GM19099 (cell line): ENCODE data around the gene ALOXE3.

Experiments
- POLR2A ChIP-seq: IDR thresholded peaks from 3 replicates; pipeline ENCODE4 v1.6.1; 2011; ENCODE audit warnings: low read depth; ENCODE audit not compliant: insufficient read length; ENCODE audit errors: extremely low read depth

ALOXE3 gene

DNA sequence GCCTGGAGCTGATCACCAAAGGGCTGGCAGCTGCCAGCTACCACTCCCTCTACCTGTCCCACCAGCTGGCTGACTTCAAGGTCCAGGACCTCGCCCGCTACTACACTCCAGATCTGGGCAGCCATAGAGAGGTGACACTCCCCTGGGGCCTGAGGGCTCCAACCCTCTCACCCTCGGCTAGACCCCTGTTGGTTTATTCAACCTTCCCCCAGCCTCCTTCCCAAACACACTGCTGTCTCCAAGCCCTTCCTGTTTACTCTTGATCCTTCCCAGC, 48.8 kb downstream of the ALOXE3 start:
- TF ChIP-seq POLR2A: no peak

- TF ChIP-seq POLR2A: no peak
Measured at GRCh38 chr17:8068736-8069586, 49.4 kb downstream of the ALOXE3 start.

DNA sequence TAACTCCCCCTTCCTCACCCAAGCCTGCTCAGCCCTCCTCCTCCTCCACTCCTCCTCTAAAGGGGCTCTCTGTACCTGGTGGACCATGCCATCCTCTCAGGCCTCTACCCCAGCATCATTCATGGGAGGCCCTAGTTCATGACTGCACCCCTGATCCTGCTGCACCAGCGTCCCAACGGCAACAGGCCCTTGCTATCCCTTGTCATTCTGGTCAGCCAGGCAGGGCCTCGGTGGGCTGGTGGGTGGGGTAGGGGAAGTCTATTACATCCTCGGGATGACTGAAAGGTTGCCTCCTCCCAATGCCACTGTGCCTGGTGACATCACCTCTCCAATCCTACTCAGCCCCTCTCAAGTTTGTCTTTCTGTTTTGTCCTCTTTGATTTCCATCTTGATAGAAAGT, 50.5 kb downstream of the ALOXE3 start:
- no peak for TF ChIP-seq POLR2A

- TF ChIP-seq POLR2A: no peak
Measured at GRCh38 chr17:8066841-8067775, 51.2 kb downstream of the ALOXE3 start.

- TF ChIP-seq POLR2A: no peak
Measured at GRCh38 chr17:8064561-8065019, 53.7 kb downstream of the ALOXE3 start.

DNA sequence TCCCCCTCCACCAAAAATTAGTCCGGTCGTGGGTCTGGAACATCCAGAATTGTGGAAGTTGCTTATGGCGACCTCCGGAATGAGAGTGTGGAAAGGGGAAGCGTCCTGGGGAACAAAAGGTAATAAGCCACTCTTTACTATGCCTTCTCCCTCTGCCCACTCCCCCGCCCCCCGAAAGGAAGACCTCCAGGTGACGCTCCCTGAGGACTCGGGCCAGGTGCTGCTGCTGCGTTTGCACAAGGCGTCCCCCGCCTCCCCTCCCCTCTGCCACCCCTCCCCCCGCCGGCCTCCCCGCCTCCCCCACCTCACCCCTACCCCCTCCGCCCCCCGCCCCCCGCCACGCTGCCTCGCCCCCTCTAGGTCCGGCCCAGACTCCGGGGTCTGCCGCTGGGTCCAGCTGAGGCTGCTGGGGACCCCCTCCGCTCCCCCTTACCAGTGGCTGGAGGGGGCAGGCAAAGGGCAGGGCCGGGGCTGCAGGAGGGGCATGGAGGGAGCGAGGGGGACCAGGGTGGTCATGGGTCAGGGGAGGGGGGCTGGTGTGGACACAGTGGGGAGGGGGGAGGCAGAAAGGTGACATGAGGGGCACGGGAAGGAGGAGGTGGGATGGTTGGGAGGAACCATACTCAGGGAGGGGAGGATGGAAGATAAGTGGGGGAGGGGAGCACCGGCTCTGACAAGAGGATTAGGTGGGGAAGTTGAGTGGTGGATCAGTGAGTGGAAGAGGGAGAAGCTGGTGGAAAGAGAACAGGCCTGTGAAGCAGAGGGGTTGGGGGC, 54.4 kb downstream of the ALOXE3 start:
- TF ChIP-seq POLR2A: no peak

- no peak for TF ChIP-seq POLR2A
Measured at GRCh38 chr17:8062807-8063483, 55.4 kb downstream of the ALOXE3 start.

DNA sequence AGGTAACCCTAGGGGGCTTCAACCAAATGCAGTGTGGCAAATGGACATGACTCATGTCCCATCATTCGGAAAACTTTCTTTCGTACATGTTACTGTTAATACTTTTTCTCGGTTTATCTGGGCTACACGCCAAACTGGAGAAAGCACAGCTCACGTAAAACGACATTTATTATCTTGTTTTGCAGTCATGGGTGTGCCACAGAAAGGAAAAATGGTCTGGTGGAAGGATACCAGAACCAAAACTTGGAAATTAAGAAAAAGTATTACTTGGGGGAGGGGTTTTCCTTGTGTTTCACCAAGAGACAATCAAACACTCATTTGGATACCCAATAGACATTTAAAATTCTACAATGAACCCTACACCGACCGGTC, 55.9 kb downstream of the ALOXE3 start:
- TF ChIP-seq POLR2A: no peak

GRCh38 chr17:8060274-8060673, 58.0 kb downstream of the ALOXE3 start:
- no peak for TF ChIP-seq POLR2A

- no peak for TF ChIP-seq POLR2A
Measured at GRCh38 chr17:8059131-8059530, 59.2 kb downstream of the ALOXE3 start.

DNA sequence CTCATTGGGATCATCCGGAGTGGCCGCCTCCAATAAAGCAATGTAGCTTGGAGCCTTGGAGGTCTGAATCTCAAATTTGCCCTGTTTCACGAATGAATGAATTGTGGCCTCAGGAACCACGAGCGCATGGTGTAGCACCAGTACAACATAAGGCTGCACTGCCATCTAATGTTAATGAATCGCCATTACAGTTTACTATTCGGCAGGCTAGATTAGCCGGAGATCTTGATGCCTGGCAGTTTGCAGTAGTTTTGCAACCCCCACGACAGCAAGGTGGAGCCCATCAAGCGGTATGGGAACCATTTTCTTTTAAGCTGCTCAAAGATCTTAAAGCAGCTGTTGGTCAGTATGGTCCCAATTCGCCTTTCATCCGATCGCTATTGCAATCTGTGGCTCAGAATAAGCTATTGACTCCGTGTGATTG, 60.6 kb downstream of the ALOXE3 start:
- no peak for TF ChIP-seq POLR2A

DNA sequence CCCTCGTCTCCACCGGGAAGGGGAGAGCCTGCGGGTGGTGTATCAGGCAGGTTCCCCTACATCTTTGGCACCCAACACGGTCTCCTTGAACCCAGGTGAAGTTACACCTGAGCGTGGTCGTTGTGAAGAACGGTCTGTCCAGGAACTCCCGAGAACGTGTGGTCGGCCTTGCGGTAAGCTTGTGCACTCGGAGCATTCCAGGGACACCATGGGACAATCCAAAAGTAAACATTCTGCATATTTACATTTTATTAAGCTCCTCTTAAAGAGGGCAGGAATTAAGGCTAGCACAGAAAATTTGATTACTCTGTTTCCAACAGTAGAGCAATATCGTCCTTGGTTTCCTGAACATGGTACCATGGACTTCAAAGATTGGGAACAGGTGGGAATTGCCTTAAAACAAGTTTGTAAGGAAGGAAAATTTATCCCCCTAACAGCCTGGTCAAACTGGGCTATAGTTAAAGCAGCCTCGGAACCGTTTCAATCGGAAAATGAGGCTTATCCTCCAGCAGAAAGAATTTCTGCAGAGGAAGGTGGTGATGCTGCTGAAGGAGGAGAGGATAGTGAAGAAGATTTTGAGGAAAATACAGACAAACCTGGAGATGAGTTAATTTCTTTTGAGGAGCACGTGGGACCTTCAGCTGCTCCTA, 61.2 kb downstream of the ALOXE3 start:
- no peak for TF ChIP-seq POLR2A

DNA sequence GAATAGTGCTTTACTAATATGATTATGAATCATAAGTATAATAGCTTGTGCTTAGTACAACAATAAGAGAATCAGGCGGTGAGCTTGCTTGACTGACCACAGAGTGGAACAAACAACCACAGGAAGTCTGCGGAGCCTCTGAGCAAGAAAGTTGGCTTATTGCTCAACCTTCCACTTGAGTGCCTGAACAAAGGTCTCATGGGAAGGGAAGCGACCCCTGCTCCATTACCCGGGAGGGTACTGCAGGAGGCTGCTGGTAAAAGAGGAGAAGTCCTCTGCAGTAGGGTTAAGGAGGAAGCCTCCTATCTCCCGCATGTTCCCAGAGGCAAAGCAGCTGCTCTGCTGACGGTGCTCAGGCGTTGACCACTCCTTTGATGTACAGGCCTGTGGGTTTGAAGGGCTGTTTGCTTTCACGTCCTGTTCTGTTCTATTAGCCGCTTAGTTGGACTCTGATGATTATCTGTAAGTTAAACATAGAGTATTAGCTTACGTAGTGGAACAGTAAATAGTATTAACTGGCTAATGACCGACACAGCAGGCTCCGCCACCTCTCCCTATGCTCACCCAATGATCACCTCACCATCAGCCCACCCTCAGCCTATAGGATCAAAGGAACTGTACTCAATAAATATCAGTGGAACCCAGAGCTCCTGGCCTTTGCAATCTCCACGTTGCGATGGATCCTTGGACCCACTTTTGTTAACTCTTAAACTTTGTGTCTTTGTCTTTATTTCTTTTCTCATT, 61.9 kb downstream of the ALOXE3 start:
- TF ChIP-seq POLR2A: peak; percentile 28
